ENCODE measurements around the gene SNRPD3. TPM values are rescaled to one million over a fixed set of nuclear protein-coding genes. Genes with fewer than 3 reads are reported as not detected.
"Not testable (repeated sequence)": the region's sequence is repeated elsewhere in the genome, so short reads cannot be mapped to it uniquely, and the experiment has no call there.

SNRPD3 gene
- total RNA-seq, 2 donors from 2014 or later, result 104 to 117 TPM

DNA sequence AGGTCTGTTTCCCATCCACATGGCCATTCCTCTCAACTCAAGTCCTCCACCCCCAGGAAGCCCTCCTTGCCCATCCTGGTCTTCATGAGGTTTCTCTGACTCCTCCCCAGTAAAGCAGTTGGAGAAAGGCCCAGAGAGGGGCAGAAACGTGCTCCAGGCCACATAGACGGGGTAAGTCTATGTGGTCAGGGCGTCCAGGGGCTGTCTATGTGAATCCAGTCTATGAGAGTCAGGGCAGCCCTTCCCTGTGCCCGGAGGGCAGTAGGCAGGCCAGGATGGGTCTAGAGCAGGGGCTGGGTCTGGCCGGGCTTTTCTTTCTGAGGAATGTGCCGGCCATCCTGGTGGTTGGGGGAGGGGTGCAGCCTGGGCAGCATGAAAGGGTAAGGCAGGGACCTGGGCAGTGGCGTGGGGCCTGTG, 12.6 kb upstream of the SNRPD3 start:
- ATAC-seq (peak in 1 of 2 donors; percentile 13), DNase-seq (ENCODE audit: low spot score) (no peak)
- Mint-ChIP-seq H3K27ac (no peak overlapping the region), H3K36me3 (peaks cover 11% of the 10 kb centered on the region), H3K4me1 (ENCODE audit: low read depth in 2 of 2) (peaks cover 0 to 6% of the 10 kb centered on the region in 2 donors), H3K4me3 (no peak overlapping the region), H3K9me3 (no peaks in the 10 kb centered on the region), H3K27me3 (no peaks in the 10 kb centered on the region)

DNA sequence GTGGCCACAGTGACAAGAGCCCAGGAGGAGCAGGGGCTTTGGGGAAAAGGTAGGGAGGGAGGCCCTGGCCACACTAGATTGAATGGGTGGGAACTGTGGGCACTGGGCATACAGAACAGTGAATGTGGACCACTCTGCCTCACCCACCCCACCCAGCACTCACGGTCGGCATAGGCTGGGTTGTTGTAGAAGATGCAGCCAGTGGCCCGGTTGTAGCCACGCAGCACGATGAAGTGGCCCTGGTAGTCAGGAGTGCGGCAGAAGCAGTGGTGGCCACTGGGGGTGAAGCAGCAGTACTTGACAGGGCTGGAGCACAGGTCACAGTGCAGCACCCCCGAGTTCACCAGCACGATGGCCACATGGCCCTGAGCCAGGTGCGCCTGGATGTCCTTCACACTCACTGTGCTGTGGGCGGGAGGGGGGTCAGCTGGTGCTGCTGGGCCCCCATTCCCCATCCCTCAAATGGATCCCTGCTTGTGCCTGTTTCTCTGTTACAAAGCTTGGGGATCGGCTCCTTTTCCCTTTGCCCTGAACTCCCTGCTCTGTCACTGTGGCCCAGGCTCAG, 12.0 kb upstream of the SNRPD3 start:
- no peak overlapping the region for H3K27ac Mint-ChIP-seq
- DNase-seq (ENCODE audit: low spot score), result no peak
- H3K27me3 Mint-ChIP-seq, result no peaks in the 10 kb centered on the region
- H3K4me1 Mint-ChIP-seq (ENCODE audit: low read depth in 2 of 2), result peaks cover 0 to 6% of the 10 kb centered on the region in 2 donors
- H3K9me3 Mint-ChIP-seq, result no peaks in the 10 kb centered on the region
- peaks cover 11% of the 10 kb centered on the region for H3K36me3 Mint-ChIP-seq
- no peak overlapping the region for H3K4me3 Mint-ChIP-seq
- ATAC-seq, result peak in 1 of 2 donors; percentile 33

DNA sequence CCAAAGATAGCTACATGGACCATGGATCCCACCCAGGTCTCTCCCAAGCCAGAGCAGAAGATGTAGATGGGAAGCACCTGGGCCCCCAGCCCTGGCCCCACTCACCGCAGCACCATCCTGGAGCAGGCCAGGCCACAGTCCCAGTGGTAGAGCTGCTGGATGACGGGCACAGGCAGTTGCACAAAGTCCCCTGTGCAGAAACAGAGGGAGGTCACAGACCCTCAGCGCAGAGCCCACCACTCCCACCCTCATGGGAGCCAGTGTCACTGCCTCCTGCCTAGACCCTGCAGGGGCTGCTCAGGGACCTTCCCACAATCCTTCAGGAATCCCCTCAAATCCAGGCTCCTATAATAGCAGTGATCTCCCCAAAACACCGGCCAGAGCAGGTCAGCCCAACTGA, 7.0 kb upstream of the SNRPD3 start:
- no peaks in the 10 kb centered on the region for H3K9me3 Mint-ChIP-seq
- H3K36me3 Mint-ChIP-seq, result peaks cover 5% of the 10 kb centered on the region
- no peak overlapping the region for H3K27ac Mint-ChIP-seq
- ATAC-seq (no peak), DNase-seq (ENCODE audit: low spot score) (no peak)
- no peaks in the 10 kb centered on the region for H3K27me3 Mint-ChIP-seq
- peaks cover 24% of the 10 kb centered on the region in 2 donors for H3K4me1 Mint-ChIP-seq (ENCODE audit: low read depth in 2 of 2)
- H3K4me3 Mint-ChIP-seq, result no peak overlapping the region

DNA sequence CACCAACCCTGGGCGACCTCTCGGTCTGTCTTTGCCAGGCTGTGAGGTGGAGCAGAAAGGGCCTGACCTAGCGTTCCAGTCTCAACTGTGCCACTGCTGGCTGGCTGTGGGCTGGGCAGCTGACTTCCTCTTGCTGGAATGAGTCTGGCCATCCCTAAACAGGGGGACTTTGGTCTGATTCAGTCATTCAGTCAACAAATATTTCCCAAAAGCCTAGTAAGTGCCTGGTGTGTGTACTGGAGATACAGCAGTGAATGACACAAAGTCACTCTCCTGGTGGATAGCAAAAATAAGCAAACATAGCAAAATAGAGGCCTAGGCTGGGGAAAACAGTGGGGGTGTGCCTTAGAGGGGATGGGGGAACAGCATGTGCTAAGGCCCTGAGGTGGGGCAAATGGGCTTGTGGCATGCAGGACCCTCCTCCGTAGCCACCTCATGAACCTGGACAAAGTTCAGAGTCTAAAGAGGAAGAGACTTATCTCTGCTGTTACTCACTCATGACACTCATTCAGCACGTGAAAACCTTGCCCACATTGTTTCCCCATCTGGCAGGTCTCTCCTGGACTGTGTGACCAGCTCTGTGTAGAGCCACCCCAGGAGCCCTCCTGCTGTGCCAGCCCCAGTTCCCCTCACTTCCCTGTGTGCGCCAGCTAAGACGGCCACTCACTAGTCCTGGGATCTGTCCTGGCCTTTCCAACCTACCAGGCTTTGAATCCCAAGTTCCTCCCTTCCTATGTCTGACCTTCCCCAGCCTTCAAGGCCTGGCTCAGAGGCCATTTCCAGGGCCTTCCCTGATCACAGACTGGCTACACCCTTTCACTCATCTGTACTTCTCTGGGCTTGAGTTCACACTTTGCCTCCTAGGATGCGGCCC, 5.5 kb upstream of the SNRPD3 start:
- DNase-seq (ENCODE audit: low spot score), result no peak
- H3K4me3 Mint-ChIP-seq, result peak overlapping the region; percentile 3
- ATAC-seq, result no peak
- peak overlapping the region; percentile 0 to 66 for H3K27ac Mint-ChIP-seq
- no peaks in the 10 kb centered on the region for H3K27me3 Mint-ChIP-seq
- H3K36me3 Mint-ChIP-seq, result peaks cover 5% of the 10 kb centered on the region
- H3K4me1 Mint-ChIP-seq (ENCODE audit: low read depth in 2 of 2), result peaks cover 31 to 32% of the 10 kb centered on the region in 2 donors
- H3K9me3 Mint-ChIP-seq, result no peaks in the 10 kb centered on the region

DNA sequence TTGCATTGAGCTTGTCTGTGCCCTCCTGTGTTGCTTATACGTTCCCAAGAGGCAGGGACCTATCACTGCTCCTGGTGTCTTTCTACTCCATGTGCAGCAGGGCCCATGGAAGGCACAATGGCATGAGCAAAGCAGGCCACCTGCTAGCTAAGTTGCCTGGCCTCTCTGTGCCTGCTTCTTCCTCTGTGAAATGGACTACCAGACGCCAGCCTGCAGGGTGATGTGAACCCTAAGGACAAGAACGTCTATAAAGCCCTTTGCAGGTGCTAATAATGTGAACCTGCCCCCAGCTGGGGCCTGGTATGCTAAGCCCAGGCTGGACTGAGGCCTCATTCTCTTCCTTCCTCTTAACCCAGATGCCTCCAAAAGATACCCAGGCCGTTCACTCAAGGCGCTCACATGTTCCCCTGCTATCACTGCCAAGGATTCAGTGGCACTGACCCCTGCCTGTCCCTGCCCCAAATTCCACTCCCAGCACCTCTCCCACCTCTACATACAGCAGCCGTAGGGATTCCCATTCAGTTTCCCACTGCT, 4.8 kb upstream of the SNRPD3 start:
- peaks cover 5% of the 10 kb centered on the region for H3K36me3 Mint-ChIP-seq
- H3K4me3 Mint-ChIP-seq, result peak overlapping the region; percentile 3
- no peaks in the 10 kb centered on the region for H3K9me3 Mint-ChIP-seq
- peaks cover 31 to 34% of the 10 kb centered on the region in 2 donors for H3K4me1 Mint-ChIP-seq (ENCODE audit: low read depth in 2 of 2)
- no peak for DNase-seq (ENCODE audit: low spot score)
- H3K27ac Mint-ChIP-seq, result peak overlapping the region; percentile 0 to 66
- H3K27me3 Mint-ChIP-seq, result no peaks in the 10 kb centered on the region
- no peak for ATAC-seq

DNA sequence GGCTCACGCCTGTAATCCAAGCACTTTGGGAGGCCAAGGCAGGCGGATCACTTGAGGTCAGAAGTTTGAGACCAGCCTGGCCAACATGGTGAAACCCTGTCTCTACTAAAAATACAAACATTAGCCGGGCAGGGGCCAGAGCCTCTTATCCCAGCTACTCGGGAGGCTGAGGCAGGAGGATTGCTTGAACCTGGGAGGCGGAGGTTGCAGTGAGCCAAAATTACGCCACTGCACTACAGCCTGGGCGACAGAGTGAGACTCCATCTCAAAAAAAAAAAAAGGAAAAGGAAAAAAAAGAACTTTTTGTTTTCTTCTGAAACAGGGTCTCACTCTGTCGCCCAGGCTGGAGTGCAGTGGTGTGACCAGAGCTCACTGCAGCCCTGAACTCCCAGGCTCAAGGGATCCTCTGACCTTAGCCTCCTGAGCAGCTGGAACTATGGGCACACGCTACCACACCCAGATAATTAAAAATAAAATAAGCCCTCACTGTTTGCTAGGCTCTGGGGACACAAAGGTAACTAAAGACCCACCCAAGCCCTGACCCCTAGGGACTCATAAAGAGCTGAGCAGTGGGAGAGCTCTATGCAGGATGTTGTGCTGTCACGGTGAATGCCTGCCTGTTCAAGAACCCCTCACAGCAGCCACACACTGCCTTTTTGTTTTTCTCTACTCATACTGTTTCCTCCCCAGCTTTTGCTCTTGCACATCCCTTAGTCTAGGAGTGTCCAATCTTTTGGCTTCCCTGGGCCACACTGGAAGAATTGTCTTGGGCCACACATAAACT, 3.1 kb upstream of the SNRPD3 start:
- H3K27me3 Mint-ChIP-seq; H3K9me3 Mint-ChIP-seq; ATAC-seq; DNase-seq (ENCODE audit: low spot score): not testable (repeated sequence)
- Mint-ChIP-seq H3K4me3 (peak overlapping the region; percentile 97), H3K4me1 (ENCODE audit: low read depth in 2 of 2) (peaks cover 39 to 48% of the 10 kb centered on the region in 2 donors), H3K27ac (peak overlapping the region in 1 of 2 donors; percentile 96), H3K36me3 (peaks cover 10% of the 10 kb centered on the region)

DNA sequence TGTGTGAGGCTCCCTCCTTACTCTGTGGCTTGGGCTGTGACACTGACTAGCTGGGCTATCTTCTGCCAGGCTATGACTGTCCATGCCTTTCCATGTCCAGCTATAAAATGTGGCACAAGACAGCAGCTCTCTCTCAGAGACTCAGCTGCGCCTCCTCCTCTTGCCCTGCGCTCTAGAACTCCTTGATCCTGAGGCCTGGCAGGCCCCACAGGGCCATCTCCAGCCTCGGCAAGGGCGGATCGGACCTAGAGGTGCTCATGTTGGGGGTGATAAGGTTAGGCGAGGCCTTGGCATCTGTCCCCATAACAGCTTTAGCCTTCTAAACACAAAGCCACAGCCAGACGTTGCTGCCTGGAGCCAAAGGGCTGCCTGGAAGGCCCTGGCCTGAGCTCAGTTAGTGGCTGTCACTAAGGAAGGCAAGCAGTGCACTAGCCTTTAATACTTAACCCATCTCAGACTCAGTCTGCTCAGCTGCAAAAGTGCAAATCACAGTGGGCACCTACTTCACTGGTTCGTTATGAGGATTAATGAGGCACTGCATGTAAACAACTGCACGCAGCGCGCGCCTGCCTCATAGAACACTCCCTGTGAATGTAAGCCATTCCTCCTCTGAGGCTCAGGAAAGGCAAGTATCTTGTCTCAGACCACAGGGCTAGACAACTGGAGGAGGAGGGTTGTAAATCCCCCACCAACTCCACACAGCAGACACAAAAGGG, 2.0 kb upstream of the SNRPD3 start:
- no peak for ATAC-seq
- H3K27me3 Mint-ChIP-seq, result no peaks in the 10 kb centered on the region
- H3K36me3 Mint-ChIP-seq, result peaks cover 20% of the 10 kb centered on the region
- H3K9me3 Mint-ChIP-seq, result no peaks in the 10 kb centered on the region
- DNase-seq (ENCODE audit: low spot score), result no peak
- peaks cover 49 to 57% of the 10 kb centered on the region in 2 donors for H3K4me1 Mint-ChIP-seq (ENCODE audit: low read depth in 2 of 2)
- H3K4me3 Mint-ChIP-seq, result peak overlapping the region; percentile 97
- peak overlapping the region; percentile 96 to 97 for H3K27ac Mint-ChIP-seq

- H3K9me3 Mint-ChIP-seq, result no peaks in the 10 kb centered on the region
- H3K27me3 Mint-ChIP-seq, result no peaks in the 10 kb centered on the region
- DNase-seq (ENCODE audit: low spot score) (peak; percentile 68), ATAC-seq (no peak)
- H3K36me3 Mint-ChIP-seq, result peaks cover 24% of the 10 kb centered on the region
- H3K4me3 Mint-ChIP-seq, result peak within 1 kb of the TSS; percentile 97
- H3K4me1 Mint-ChIP-seq (ENCODE audit: low read depth in 2 of 2), result peaks cover 54 to 62% of the 10 kb centered on the region in 2 donors
- H3K27ac Mint-ChIP-seq, result peak within 1 kb of the TSS; percentile 96 to 97
Observed at GRCh38 chr22:24554313-24555164, 1.3 kb upstream of the SNRPD3 start, which contains the start of gene GUCD1. Gene GUCD1, minus strand, starts transcription at chr22:24555138. Its CDS starts 147 bp downstream, at chr22:24554991.

- ATAC-seq (no peak), DNase-seq (ENCODE audit: low spot score) (no peak)
- H3K27me3 Mint-ChIP-seq, result no peaks in the 10 kb centered on the region
- peaks cover 43 to 45% of the 10 kb centered on the region in 2 donors for H3K4me1 Mint-ChIP-seq (ENCODE audit: low read depth in 2 of 2)
- H3K36me3 Mint-ChIP-seq, result peaks cover 24% of the 10 kb centered on the region
- no peak overlapping the region for H3K4me3 Mint-ChIP-seq
- no peaks in the 10 kb centered on the region for H3K9me3 Mint-ChIP-seq
- H3K27ac Mint-ChIP-seq, result no peak overlapping the region
Observed at GRCh38 chr22:24559471-24559870, 3.7 kb downstream of the SNRPD3 start.

DNA sequence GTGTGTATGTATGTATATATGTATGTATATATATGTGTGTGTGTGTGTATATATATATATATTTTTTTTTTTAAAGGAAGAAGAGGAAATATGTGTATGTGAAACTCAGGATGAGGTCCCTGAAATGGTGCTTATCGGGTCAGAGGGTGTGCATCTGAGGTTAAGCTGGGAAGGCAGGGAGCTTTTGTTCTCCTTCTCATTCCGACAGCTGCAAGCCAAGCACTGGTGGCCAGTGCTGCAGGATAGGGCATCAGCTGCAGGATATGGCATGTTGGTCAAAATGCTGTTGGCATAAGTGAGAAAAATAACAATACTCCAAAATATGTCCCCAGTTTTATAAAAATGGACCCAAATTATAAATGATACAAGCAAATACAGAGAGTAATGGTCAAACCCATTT, 7.4 kb downstream of the SNRPD3 start:
- Mint-ChIP-seq H3K36me3 (peaks cover 9% of the 10 kb centered on the region), H3K9me3 (no peaks in the 10 kb centered on the region), H3K27ac (no peak overlapping the region), H3K4me3 (no peak overlapping the region), H3K4me1 (ENCODE audit: low read depth in 2 of 2) (peaks cover 39 to 40% of the 10 kb centered on the region in 2 donors), H3K27me3 (no peaks in the 10 kb centered on the region)
- no peak for ATAC-seq
- no peak for DNase-seq (ENCODE audit: low spot score)

DNA sequence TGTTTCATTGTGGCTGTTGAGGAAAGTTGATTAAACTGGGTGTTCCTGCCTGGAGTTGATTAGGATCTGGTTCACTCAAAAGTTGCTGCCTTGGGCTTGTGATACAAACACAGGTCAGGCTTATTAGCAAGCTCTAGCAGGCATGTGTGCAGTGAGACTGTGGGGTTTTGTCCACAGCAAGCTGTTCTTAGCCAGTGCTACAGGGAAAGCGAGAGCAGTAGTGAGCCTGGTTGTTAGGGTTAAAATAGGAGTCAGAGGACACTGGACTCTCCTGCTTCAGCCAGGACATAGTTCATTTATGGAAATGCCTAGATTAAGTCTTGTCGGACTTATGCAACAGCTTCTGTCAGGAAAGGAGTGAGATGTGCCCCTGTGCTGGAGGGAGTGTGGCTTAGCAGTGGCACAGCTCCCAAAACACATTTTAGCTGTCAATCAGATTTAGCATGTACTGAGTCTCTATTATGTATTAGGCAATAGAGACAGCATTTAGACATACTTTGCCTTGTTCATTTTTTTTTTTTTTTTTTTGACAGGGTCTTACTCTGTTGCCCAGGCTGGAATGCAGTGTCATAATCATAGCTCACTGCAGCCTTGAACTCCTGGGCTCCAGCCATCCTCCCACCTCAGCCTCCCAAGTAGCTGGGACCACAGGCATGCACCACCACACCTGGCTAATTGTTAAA, 8.7 kb downstream of the SNRPD3 start:
- Mint-ChIP-seq H3K4me1 (ENCODE audit: low read depth in 2 of 2) (peaks cover 29% of the 10 kb centered on the region in 2 donors), H3K36me3 (peaks cover 3% of the 10 kb centered on the region), H3K4me3 (no peak overlapping the region), H3K27ac (peak overlapping the region in 1 of 2 donors; percentile 30), H3K27me3 (no peaks in the 10 kb centered on the region), H3K9me3 (no peaks in the 10 kb centered on the region)
- ATAC-seq, result no peak
- DNase-seq (ENCODE audit: low spot score), result no peak

- ATAC-seq (no peak), DNase-seq (ENCODE audit: low spot score) (no peak)
- H3K27ac Mint-ChIP-seq, result no peak overlapping the region
- no peaks in the 10 kb centered on the region for H3K9me3 Mint-ChIP-seq
- no peaks in the 10 kb centered on the region for H3K27me3 Mint-ChIP-seq
- no peak overlapping the region for H3K4me3 Mint-ChIP-seq
- peaks cover 6% of the 10 kb centered on the region for H3K36me3 Mint-ChIP-seq
- peaks cover 29% of the 10 kb centered on the region in 2 donors for H3K4me1 Mint-ChIP-seq (ENCODE audit: low read depth in 2 of 2)
Observed at GRCh38 chr22:24565077-24565476, 9.3 kb downstream of the SNRPD3 start.
